Activated naive CD8-positive, alpha-beta T cell treated with anti-CD3 and anti-CD28 coated beads for 36 hours (primary cell): ENCODE measurements around the gene OR2J1. TPM values are rescaled to one million over a fixed set of nuclear protein-coding genes. Genes with fewer than 3 reads are reported as not detected.
"Not testable (repeated sequence)": the region's sequence is repeated elsewhere in the genome, so short reads cannot be mapped to it uniquely, and the experiment has no call there.

Experiments used
- DNase-seq: peaks from one replicate; pipeline ENCODE4 v3.0.0; 2021
- H3K27ac Mint-ChIP-seq: one replicate; pipeline ENCODE4 v1.8.0; 2022; ENCODE audit warnings: mild to moderate bottlenecking, moderate library complexity, mixed read lengths
- H3K27me3 Mint-ChIP-seq: one replicate; pipeline ENCODE4 v1.8.0; 2022; ENCODE audit warnings: mild to moderate bottlenecking, mixed read lengths
- H3K36me3 Mint-ChIP-seq: one replicate; pipeline ENCODE4 v1.8.0; 2021; ENCODE audit warnings: mild to moderate bottlenecking, mixed read lengths
- H3K4me1 Mint-ChIP-seq: one replicate; pipeline ENCODE4 v1.8.0; 2021; ENCODE audit warnings: mixed read lengths
- H3K4me3 Mint-ChIP-seq: one replicate; pipeline ENCODE4 v1.8.0; 2022; ENCODE audit warnings: mild to moderate bottlenecking, moderate library complexity, mixed read lengths
- H3K9me3 Mint-ChIP-seq: one replicate; pipeline ENCODE4 v1.8.0; 2022; ENCODE audit warnings: mixed read lengths
- total RNA-seq, 2 experiments: library from RNA; stranded (reverse); gene quantifications; one replicate each; pipeline ENCODE4 v1.2.3, GENCODE V29; 2021

OR2J1 gene
- not detected for total RNA-seq

GRCh38 chr6:29099190-29099589, at the start of gene OR2J1:
TSS of gene OR2J1 (plus strand) at chr6:29099490. CDS start at chr6:29100943, 1,453 bp downstream.
- DNase-seq, result no peak
- Mint-ChIP-seq H3K27me3 (peaks cover 41% of the 10 kb centered on the region), H3K27ac (no peak within 1 kb of the TSS), H3K4me1 (no peaks in the 10 kb centered on the region), H3K36me3 (no peaks in the 10 kb centered on the region), H3K4me3 (no peak within 1 kb of the TSS), H3K9me3 (no peaks in the 10 kb centered on the region)

DNA sequence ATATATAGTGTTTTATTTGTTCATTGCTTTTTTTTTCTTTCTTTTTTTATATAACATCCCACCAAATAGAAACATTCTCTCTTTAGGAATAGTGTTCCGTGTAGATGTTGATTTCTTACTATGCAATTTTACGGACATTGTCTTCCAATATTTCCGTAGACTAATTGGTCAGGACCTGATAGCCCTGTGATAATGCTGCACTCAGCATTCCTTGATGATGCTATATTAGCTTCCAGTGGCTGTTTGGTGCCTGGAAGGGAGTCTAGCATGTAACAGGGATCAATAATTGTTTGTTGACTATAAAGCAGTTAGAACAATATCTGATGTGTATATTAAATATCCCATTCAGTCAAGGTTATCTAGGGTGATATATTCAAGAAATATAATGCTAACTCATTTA, 47.6 kb upstream of the OR2J1 start:
- Mint-ChIP-seq H3K36me3 (no peaks in the 10 kb centered on the region), H3K27me3 (peaks cover 60% of the 10 kb centered on the region), H3K9me3 (no peaks in the 10 kb centered on the region)

DNA sequence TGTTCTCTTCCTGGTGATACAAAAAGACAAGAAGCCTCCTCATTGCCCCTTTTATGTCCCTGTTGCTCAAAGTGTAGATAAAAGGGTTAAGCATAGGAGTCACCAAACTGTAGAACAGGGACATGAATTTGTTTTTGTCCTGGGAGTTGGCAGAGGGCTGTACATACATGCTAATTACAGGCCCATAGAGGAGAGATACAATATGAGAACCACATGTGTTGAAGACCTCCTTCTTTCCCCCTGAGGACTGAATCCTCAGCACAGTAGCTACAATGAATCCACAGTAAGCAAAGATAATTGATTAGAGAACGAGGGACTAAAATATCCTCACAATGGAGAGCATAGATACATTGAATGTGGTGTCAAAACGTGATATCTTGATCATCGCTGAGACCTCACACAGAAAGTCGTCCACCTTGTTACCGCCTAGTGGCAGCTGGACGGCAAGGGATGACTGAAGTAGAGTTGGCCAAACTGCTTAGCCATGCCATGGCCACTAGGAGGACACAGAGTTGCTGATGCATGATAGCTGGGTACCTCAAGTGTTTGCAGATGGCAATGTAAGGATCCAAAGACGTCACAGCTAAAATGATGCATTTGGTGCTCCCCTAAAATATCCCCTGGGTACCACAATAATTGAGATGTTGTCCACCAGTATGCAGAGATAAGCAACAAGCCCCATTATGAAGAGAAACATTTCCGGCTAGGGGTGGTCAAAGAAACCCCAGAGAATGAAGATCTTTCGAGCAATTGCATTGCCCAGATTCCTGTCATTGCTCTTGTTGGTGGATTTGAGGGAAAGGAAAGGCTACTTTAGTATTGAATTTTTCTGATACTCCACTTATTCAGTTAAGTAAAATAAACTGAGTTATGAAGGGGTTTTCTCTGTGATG, 27.2 kb upstream of the OR2J1 start:
- Mint-ChIP-seq H3K4me1 (no peaks in the 10 kb centered on the region), H3K4me3 (no peak overlapping the region), H3K27ac (no peak overlapping the region), H3K9me3 (peaks cover 3% of the 10 kb centered on the region), H3K36me3 (peaks cover 4% of the 10 kb centered on the region), H3K27me3 (peaks cover 38% of the 10 kb centered on the region)
- DNase-seq, result peak; percentile 1

More for the DNA sequence above, 47.6 kb upstream of the OR2J1 start:
- no peak for DNase-seq
- H3K4me1 Mint-ChIP-seq, result no peaks in the 10 kb centered on the region
- H3K27ac Mint-ChIP-seq, result no peak overlapping the region
- H3K4me3 Mint-ChIP-seq, result no peak overlapping the region

DNA sequence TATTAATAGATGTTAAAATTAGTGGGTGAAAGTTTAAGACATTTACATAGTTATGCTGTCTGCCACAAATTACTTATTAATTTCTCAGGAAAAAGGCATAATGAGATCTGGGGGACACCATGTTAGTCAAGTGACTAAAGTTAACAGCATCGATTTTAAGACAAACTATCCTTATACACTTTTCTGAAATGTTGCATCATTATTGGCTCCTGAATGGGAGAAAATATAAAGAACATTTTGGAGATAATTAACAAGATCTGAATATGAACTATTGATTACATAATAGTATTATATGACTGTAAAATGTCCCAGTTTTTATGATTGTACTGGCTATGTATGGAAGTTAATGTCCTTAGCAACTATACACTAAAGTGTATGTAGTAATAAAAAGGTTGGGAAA, 20.1 kb upstream of the OR2J1 start:
- H3K4me1 Mint-ChIP-seq, result peaks cover 3% of the 10 kb centered on the region
- H3K4me3 Mint-ChIP-seq, result no peak overlapping the region
- no peaks in the 10 kb centered on the region for H3K36me3 Mint-ChIP-seq
- H3K9me3 Mint-ChIP-seq, result no peaks in the 10 kb centered on the region
- no peak for DNase-seq
- peaks cover 5% of the 10 kb centered on the region for H3K27me3 Mint-ChIP-seq
- H3K27ac Mint-ChIP-seq, result no peak overlapping the region

GRCh38 chr6:29081312-29081711, 18.0 kb upstream of the OR2J1 start:
- peaks cover 9% of the 10 kb centered on the region for H3K27me3 Mint-ChIP-seq
- H3K4me3 Mint-ChIP-seq, result no peak overlapping the region
- peaks cover 3% of the 10 kb centered on the region for H3K4me1 Mint-ChIP-seq
- H3K27ac Mint-ChIP-seq, result no peak overlapping the region
- H3K9me3 Mint-ChIP-seq, result no peaks in the 10 kb centered on the region
- no peaks in the 10 kb centered on the region for H3K36me3 Mint-ChIP-seq
- DNase-seq, result no peak

- H3K4me1 Mint-ChIP-seq, result peaks cover 3% of the 10 kb centered on the region
- no peak overlapping the region for H3K27ac Mint-ChIP-seq
- no peaks in the 10 kb centered on the region for H3K9me3 Mint-ChIP-seq
- DNase-seq, result no peak
- H3K4me3 Mint-ChIP-seq, result no peak overlapping the region
- H3K36me3 Mint-ChIP-seq, result no peaks in the 10 kb centered on the region
- peaks cover 14% of the 10 kb centered on the region for H3K27me3 Mint-ChIP-seq
These were observed 16.8 kb upstream of the OR2J1 start for GRCh38 chr6:29082457-29082856.

DNA sequence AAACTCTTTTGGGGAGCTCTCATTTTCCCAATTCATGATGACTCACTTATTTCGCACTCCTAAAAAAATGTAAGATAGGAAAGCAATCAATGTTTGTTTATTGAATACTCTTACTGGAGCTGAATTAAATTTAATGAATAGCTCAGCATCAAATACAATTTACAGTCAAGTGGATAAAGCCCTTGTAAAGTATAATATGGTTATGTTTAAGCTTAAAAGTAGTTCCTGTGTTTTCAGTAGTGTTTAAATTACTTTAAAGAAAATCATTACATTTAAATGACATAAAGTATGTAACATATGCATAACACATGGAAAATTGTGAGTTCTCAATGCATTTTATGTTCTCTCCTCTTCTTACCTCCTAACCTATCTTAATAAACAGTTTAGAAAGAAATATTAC, 12.1 kb upstream of the OR2J1 start, which contains the start of gene OR2B3:
OR2B3 (minus strand) TSS at position 101 of the 400 bp plus-strand sequence; CDS start at position 36, 65 bp downstream.
- Mint-ChIP-seq H3K9me3 (no peaks in the 10 kb centered on the region), H3K27ac (no peak within 1 kb of the TSS), H3K27me3 (peaks cover 39% of the 10 kb centered on the region), H3K36me3 (no peaks in the 10 kb centered on the region), H3K4me3 (no peak within 1 kb of the TSS), H3K4me1 (no peaks in the 10 kb centered on the region)
- no peak for DNase-seq

GRCh38 chr6:29092957-29093356, 6.3 kb upstream of the OR2J1 start:
- Mint-ChIP-seq H3K36me3 (no peaks in the 10 kb centered on the region), H3K4me3 (no peak overlapping the region), H3K27ac (no peak overlapping the region), H3K4me1 (no peaks in the 10 kb centered on the region), H3K27me3 (peaks cover 51% of the 10 kb centered on the region), H3K9me3 (peaks cover 2% of the 10 kb centered on the region)
- no peak for DNase-seq

GRCh38 chr6:29097803-29098202, 1.5 kb upstream of the OR2J1 start:
- Mint-ChIP-seq H3K4me3 (no peak overlapping the region), H3K9me3 (peaks cover under 1% of the 10 kb centered on the region), H3K27ac (no peak overlapping the region), H3K27me3 (peaks cover 36% of the 10 kb centered on the region), H3K36me3 (no peaks in the 10 kb centered on the region), H3K4me1 (no peaks in the 10 kb centered on the region)
- DNase-seq, result no peak

DNA sequence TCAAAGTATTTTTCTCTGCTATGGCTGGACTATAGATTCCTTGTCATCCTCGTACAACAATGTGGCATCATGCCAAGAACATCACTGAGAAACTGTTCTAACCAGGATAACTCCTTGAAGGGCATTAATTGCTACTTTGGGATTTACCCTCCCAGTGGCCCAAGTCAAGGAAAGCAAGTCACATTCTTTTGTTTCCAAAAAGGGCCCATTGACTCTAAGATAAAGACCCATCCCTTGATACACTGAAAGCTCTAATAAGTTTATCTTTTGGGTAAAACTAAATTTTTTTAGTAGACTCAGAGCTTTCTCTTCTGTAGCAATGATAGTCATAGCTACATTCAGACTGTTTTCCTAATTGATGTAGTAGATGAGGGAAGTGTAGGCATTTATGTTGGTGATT, 8.5 kb downstream of the OR2J1 start, which contains the start of gene OR2J3:
OR2J3 (plus strand) TSS at position 301 of the 400 bp plus-strand sequence. CDS start 3,833 bp downstream, outside the sequence.
- Mint-ChIP-seq H3K27ac (no peak within 1 kb of the TSS), H3K4me3 (no peak within 1 kb of the TSS), H3K36me3 (no peaks in the 10 kb centered on the region), H3K27me3 (peaks cover 54% of the 10 kb centered on the region), H3K9me3 (no peaks in the 10 kb centered on the region), H3K4me1 (no peaks in the 10 kb centered on the region)
- no peak for DNase-seq

DNA sequence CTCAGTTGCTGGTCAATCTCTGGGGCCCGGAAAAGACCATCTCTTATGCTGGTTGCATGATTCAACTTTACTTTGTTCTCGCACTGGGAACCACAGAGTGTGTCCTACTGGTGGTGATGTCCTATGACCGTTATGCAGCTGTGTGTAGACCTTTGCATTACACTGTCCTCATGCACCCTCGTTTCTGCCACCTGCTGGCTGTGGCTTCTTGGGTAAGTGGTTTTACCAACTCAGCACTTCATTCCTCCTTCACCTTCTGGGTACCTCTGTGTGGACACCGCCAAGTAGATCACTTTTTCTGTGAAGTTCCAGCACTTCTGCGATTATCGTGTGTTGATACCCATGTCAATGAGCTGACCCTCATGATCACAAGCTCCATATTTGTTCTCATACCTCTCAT, 12.8 kb downstream of the OR2J1 start:
- H3K9me3 Mint-ChIP-seq, result no peaks in the 10 kb centered on the region
- H3K4me3 Mint-ChIP-seq, result no peak overlapping the region
- peaks cover 45% of the 10 kb centered on the region for H3K27me3 Mint-ChIP-seq
- H3K4me1 Mint-ChIP-seq, result no peaks in the 10 kb centered on the region
- no peak overlapping the region for H3K27ac Mint-ChIP-seq
- no peak for DNase-seq
- H3K36me3 Mint-ChIP-seq, result no peaks in the 10 kb centered on the region

DNA sequence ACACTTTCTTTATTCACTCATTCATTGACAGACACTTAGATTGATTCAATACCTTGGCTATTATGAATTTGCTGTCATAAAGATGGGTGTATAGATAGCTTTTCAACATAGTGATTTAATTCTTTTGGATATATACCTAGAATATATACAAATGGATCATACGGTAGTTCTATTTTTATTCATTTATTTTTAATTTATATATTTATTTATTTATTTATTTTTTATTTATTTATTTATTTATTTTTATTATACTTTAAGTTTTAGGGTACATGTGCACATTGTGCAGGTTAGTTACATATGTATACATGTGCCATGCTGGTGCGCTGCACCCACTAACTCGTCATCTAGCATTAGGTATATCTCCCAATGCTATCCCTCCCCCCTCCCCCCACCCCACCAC, 15.7 kb downstream of the OR2J1 start:
- not testable (repeated sequence) for H3K4me1 Mint-ChIP-seq, H3K27ac Mint-ChIP-seq, H3K36me3 Mint-ChIP-seq, DNase-seq, H3K9me3 Mint-ChIP-seq, H3K4me3 Mint-ChIP-seq
- H3K27me3 Mint-ChIP-seq, result peaks cover 49% of the 10 kb centered on the region

DNA sequence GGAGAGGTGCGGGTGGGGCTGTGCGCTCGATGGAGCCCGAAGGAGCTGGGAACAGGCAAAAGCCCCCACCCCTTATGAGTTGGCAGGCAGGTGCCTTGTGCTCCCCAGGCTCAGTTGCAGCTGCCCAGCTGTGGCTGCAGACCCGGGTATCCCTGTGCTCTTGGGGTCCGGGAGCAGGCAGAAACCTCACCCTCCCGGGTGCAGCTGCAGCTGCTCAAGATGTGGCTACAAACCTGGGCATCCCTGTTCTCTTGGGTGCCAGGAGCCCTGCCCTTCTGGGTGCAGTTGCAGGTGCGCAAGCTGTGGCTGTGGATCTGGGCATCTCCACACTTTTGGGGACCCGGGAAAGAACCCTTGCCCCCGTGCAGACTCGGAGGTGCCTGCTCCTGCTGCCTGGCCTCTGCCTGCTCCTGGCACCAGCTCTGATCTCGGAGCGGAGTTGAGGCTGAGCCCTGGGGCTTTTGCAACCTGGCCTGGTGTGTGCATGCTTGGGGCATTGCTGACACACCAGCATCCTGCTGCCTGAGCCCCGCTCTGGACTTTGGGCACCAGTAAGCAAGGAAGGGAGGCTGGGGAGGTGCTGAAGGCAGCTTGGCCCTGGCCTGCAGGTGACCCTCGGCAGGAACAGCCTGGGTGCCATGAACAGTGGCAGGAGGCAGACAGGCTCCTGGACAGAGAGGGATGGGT, 30.2 kb downstream of the OR2J1 start:
- H3K4me1 Mint-ChIP-seq, result no peaks in the 10 kb centered on the region

DNA sequence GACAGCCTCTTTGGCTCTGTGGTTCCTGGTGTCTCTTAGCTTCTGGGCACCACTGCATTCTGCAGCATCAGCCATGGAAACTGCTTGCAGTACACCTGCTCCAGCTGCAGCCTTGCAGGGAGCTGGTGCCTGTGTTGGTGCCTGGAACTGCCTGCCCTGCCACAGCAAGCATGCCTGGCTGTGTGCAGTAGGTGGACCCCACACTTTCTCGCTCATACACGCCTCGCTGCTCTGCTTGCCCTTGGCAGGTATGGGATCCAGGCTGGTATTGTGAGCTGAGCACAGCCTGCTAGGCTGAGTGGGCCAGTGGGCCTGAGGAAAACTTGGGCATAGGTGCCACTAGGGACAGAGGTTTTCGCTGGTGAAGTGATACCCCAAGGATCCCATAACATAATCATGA, 31.4 kb downstream of the OR2J1 start:
- Mint-ChIP-seq H3K4me1 (no peaks in the 10 kb centered on the region), H3K36me3 (no peaks in the 10 kb centered on the region), H3K4me3 (no peak overlapping the region), H3K27ac (no peak overlapping the region), H3K27me3 (peaks cover 45% of the 10 kb centered on the region), H3K9me3 (no peaks in the 10 kb centered on the region)
- DNase-seq, result no peak

More for the DNA sequence above, 30.2 kb downstream of the OR2J1 start:
- Mint-ChIP-seq H3K27me3 (peaks cover 47% of the 10 kb centered on the region), H3K36me3 (no peaks in the 10 kb centered on the region), H3K4me3 (no peak overlapping the region), H3K9me3 (no peaks in the 10 kb centered on the region), H3K27ac (no peak overlapping the region)
- DNase-seq, result no peak

DNA sequence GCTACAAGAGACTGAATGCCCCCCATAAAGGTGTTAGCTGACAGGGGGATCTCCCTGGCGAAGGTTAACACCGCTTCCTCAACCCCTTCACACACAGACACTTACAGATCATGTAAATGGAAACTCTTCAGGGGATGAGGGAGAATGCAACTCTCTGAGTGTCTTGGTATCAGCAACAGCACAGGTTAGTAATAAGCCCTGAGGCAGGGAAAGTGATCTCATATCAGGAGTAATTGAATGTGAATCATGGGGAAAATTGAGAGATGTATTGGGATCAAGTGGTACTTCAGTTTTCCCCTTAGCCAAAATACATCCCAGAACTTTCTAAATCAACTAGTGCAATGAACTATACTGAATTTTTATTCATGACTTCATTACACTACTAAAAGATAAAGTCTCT, 32.4 kb downstream of the OR2J1 start:
- Mint-ChIP-seq H3K9me3 (no peaks in the 10 kb centered on the region), H3K36me3 (no peaks in the 10 kb centered on the region), H3K27ac (no peak overlapping the region), H3K27me3 (peaks cover 39% of the 10 kb centered on the region), H3K4me1 (no peaks in the 10 kb centered on the region), H3K4me3 (no peak overlapping the region)
- DNase-seq, result no peak
